A673 (cell line): ENCODE measurements around the gene VAMP1.

ENCODE experiments used
- EZH2 ChIP-seq: fragments of 200-600 bp; sonication (generic); IDR thresholded peaks from 2 replicates; pipeline ENCODE4 v1.6.1; 2017; ENCODE audit warnings: borderline replicate concordance, low read depth, mild to moderate bottlenecking, mixed read lengths, antibody characterized with exemption, low read length; ENCODE audit not compliant: poor library complexity, severe bottlenecking
- TF ChIP-seq, protein P1 (sequence below): fragments of 300-800, 200-600 bp; sonication (generic); conservative IDR thresholded peaks from 2 replicates; pipeline ENCODE4 v1.5.1; 2017; ENCODE audit warnings: low read depth, mild to moderate bottlenecking, antibody characterized with exemption, low read length, moderate library complexity, mixed read lengths

DNA sequence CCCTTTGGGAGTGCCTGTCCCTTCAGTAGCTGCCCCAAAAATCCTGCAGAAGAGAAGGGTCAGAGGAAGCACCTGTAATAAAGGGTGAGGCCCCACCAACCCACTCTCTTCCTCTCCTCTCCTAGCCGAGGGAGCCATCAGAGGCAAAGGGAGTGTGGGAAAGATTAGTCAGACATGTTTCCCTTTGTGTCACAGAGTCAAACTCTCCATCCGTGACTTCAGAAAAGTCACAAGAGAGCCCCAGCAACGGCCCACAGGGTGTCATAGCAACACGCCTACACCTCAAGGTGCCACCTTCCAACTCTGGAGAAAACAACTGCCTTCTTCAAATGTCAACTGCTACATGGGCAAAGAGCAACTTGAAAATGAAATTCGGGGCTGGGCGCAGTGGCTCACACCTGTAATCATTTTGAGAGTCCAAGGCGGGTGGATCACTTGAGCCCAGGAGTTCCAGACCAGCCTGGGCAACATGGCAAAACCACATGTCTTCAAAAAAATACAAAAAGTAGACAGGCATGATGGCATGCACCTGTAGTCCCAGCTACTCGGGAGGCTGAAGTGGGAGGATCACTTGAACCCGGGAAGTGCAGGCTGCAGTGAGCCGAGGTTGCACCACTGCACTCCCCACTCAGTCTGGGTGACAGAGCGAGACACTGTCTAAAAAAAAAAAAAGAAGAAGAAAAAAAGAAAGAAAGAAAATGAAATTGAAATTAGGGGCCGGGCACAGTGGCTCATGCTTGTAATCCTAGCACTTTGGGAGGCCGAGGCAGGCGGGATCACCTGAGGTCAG lies 43.4 kb downstream of the VAMP1 start:
- TF ChIP-seq, protein P1, sequence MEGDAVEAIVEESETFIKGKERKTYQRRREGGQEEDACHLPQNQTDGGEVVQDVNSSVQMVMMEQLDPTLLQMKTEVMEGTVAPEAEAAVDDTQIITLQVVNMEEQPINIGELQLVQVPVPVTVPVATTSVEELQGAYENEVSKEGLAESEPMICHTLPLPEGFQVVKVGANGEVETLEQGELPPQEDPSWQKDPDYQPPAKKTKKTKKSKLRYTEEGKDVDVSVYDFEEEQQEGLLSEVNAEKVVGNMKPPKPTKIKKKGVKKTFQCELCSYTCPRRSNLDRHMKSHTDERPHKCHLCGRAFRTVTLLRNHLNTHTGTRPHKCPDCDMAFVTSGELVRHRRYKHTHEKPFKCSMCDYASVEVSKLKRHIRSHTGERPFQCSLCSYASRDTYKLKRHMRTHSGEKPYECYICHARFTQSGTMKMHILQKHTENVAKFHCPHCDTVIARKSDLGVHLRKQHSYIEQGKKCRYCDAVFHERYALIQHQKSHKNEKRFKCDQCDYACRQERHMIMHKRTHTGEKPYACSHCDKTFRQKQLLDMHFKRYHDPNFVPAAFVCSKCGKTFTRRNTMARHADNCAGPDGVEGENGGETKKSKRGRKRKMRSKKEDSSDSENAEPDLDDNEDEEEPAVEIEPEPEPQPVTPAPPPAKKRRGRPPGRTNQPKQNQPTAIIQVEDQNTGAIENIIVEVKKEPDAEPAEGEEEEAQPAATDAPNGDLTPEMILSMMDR = no peak
- TF ChIP-seq EZH2 = no peak
